GM06990 (cell line): Measurements from ENCODE around the gene RMP24.

ENCODE experiments used
- DNase-seq: peaks from one replicate; pipeline ENCODE4 v3.0.0-alpha.2; 2011; ENCODE audit not compliant: insufficient read length; ENCODE audit errors: extremely low read depth
- H3K27me3 ChIP-seq: replicated peaks from 2 replicates; pipeline ENCODE4 v1.6.0; 2011; ENCODE audit warnings: low read length; ENCODE audit not compliant: control insufficient read depth, insufficient read depth
- H3K36me3 ChIP-seq: 2 replicates; pipeline ENCODE4 v1.5.1; 2011; ENCODE audit warnings: low read length; ENCODE audit not compliant: control insufficient read depth, insufficient read depth
- H3K4me3 ChIP-seq: replicated peaks from 2 replicates; pipeline ENCODE4 v1.5.1; 2011; ENCODE audit warnings: low read depth, mild to moderate bottlenecking, control low read depth, low read length
- TF ChIP-seq, protein P1 (sequence below): IDR thresholded peaks from 2 replicates; pipeline ENCODE4 v1.5.1; 2011; ENCODE audit warnings: low read length, control low read depth, mild to moderate bottlenecking, inconsistent platforms; ENCODE audit not compliant: insufficient read depth, poor library complexity, severe bottlenecking

The RMP24 gene

DNA sequence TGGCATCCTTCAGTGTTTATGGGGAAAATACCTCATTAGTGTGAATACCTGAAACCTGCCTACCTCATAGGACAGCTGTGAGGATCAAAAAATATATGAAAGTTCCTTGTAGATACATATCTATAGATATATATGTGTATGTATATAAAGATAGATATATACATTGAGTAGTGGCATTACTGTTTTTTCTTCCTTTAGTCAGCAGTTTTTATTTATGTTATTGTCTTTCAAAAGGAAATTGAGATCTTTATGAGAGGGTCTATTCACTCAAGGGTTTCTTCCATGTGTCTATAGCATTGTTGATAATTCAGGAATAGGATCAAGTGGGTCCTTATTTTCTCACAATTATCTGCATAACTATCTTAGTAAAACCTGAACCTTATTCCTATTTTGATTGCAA lies 6.6 kb downstream of the RMP24 start:
- no peak for DNase-seq
- Histone ChIP-seq H3K27me3 (no peaks in the 10 kb centered on the region), H3K4me3 (no peak overlapping the region), H3K36me3 (peaks cover 4% of the 10 kb centered on the region)
- TF ChIP-seq, protein P1, sequence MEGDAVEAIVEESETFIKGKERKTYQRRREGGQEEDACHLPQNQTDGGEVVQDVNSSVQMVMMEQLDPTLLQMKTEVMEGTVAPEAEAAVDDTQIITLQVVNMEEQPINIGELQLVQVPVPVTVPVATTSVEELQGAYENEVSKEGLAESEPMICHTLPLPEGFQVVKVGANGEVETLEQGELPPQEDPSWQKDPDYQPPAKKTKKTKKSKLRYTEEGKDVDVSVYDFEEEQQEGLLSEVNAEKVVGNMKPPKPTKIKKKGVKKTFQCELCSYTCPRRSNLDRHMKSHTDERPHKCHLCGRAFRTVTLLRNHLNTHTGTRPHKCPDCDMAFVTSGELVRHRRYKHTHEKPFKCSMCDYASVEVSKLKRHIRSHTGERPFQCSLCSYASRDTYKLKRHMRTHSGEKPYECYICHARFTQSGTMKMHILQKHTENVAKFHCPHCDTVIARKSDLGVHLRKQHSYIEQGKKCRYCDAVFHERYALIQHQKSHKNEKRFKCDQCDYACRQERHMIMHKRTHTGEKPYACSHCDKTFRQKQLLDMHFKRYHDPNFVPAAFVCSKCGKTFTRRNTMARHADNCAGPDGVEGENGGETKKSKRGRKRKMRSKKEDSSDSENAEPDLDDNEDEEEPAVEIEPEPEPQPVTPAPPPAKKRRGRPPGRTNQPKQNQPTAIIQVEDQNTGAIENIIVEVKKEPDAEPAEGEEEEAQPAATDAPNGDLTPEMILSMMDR = no peak

DNA sequence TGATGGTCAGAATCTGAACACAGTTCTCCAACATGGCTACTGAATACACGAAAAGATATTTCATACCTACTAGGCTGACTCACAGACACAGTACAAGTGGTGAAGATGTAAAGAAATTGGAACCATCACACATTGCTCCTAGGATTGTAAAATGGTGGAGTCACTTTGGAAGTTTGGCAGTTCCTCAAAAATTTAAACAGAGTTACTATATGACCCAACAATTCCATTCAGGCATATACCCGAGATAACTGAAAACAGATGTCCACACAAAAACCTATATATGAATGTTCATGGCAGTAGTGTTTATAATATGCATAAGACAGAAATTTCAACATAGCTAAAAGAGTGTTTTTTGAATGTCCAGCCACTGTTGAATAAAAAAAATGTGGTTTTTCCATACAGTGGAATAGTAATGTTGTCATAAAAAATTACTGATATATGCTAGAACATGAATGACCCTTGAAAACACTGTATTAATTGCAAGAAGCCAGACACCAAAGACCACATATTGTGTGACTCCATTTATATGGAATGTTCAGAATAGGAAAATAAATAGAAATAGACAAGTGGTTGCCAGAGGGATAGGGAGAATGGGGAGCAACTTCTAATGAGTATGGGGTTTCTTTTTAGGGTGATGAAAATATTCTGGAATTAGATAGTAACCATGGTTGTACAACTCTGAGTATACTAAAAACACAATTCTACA lies 10.1 kb downstream of the RMP24 start:
- peaks cover 3% of the 10 kb centered on the region for H3K36me3 ChIP-seq

DNA sequence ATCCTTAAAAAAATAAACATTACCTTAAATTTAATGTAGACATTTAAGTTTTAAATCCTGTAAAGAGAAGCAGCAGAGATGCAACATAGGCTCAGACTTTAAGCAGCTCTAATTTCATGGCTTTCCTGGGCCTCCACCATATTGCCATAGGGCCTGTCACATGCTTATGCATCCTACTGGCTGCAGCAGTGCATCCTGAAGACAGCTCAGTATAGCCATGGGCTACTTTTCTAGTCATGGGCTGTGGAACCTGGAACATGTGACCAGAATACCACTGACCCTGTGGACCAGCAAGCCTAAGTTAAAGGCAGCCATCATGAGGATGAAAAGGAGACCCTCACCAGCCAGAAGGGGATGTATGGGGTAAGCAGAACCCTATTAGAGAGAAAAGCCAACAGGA lies 10.7 kb downstream of the RMP24 start:
- Histone ChIP-seq H3K27me3 (no peaks in the 10 kb centered on the region), H3K36me3 (no peaks in the 10 kb centered on the region; the same call in 1 of the 2 replicates), H3K4me3 (no peak overlapping the region)
- TF ChIP-seq, protein P1 = no peak
- DNase-seq = no peak

More for the DNA sequence above, 10.1 kb downstream of the RMP24 start:
- DNase-seq = no peak
- no peaks in the 10 kb centered on the region for H3K27me3 ChIP-seq
- TF ChIP-seq, protein P1 = no peak
- H3K4me3 ChIP-seq = no peak overlapping the region

DNA sequence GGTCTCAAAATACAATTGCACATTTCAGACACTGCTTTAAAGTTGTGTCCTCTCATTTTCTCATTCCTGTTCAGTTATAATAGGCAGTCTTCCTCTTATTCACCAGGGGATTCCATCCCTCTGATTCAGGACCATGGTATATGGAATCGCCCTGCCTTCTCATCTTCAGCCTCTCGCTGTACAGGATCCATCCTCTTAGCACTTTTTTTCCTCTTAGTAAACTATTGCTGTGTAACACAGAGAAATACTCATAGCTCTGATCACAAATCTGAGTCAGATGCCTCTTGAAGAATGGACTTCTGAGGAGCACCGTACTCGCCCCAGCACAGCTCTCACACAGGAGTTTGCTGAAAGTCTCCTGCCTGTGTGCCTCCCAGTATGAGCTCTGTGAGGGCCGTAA lies 11.3 kb downstream of the RMP24 start:
- H3K36me3 ChIP-seq = peaks cover 2% of the 10 kb centered on the region

DNA sequence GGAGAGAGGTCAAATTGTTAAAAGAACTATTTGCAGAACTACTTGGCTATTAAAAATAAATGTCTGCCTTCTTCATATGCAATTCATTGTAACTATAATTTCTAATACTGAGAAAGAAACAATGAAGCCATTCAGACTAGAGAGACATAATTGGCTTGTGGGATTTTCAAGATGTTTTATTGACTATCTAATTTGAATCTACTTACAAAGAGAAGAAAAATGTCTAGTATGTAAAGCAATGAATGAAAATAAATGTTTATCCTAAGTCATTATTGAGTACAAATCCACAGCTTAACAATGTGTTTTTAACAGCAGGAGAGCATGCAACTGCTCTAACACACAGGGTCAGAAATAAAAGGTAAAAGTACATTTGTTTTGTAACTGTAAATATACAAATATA lies 19.2 kb downstream of the RMP24 start:
- DNase-seq = no peak
- Histone ChIP-seq H3K4me3 (no peak overlapping the region), H3K27me3 (no peaks in the 10 kb centered on the region), H3K36me3 (peaks cover 3% of the 10 kb centered on the region)
- TF ChIP-seq, protein P1 = no peak

More for the DNA sequence above, 11.3 kb downstream of the RMP24 start:
- TF ChIP-seq, protein P1 = no peak
- H3K4me3 ChIP-seq = no peak overlapping the region
- no peaks in the 10 kb centered on the region for H3K27me3 ChIP-seq
- DNase-seq = no peak
